Vagina (tissue), 2 donors: ENCODE results near the gene KIF14. TPM values are rescaled to one million over a fixed set of nuclear protein-coding genes. Genes with fewer than 3 reads are reported as not detected.
A peak's percentile ranks its signal among the peaks of the same experiment; 100 is the strongest.

ENCODE experiments used
- DNase-seq, 2 donors: peaks; one replicate each; pipeline ENCODE4 v3.0.0-alpha.2; 2017; ENCODE audit errors: extremely low spot score in 2 of 2
- H3K27ac ChIP-seq: fragments of 200-600 bp; sonication (generic); one replicate; pipeline ENCODE4 v1.5.1; 2019
- H3K27me3 ChIP-seq: fragments of 200-600 bp; sonication (generic); one replicate; pipeline ENCODE4 v1.5.1; 2019
- H3K36me3 ChIP-seq, 2 donors: fragments of 200-600 bp; sonication (generic); one replicate each; pipeline ENCODE4 v1.5.1; 2017 to 2019
- H3K4me1 ChIP-seq: fragments of 200-600 bp; sonication (generic); one replicate; pipeline ENCODE4 v1.5.1; 2019
- H3K4me3 ChIP-seq, 2 donors: fragments of 200-600 bp; sonication (generic); 1 replicate in 1 of 2; 2 replicates in 1 of 2; pipeline ENCODE4 v1.5.1; 2016 to 2019
- H3K9me3 ChIP-seq: fragments of 200-600 bp; sonication (generic); one replicate; pipeline ENCODE4 v1.5.1; 2019
- CTCF ChIP-seq, 3 experiments: fragments of 450-650 bp in 2 of 3; fragments of 200-600 bp in 1 of 3; sonication (generic) in 1 of 3; IDR thresholded peaks; one replicate each; pipeline ENCODE4 v1.5.1; 2017 to 2019; ENCODE audit warnings: antibody characterized with exemption in 3 of 3, mild to moderate bottlenecking in 2 of 3, moderate library complexity in 2 of 3
- POLR2A ChIP-seq, 2 donors: fragments of 450-650 bp; IDR thresholded peaks; one replicate each; pipeline ENCODE4 v1.6.1; 2017; ENCODE audit warnings: antibody characterized with exemption in 2 of 2, mild to moderate bottlenecking in 2 of 2, moderate library complexity in 2 of 2
- POLR2AphosphoS5 ChIP-seq, 2 donors: sonication (generic); formaldehyde crosslinking; IDR thresholded peaks; one replicate each; pipeline ENCODE4 v1.9.0; 2017; ENCODE audit warnings: antibody characterized with exemption in 2 of 2, mild to moderate bottlenecking in 2 of 2, low read depth in 1 of 2; ENCODE audit not compliant: insufficient read depth in 1 of 2
- intact Hi-C: fragments of 100-400 bp; cut with DNase I; formaldehyde crosslinking; loops from one replicate; pipeline ENCODE4 v1.15.1; 2023
- total RNA-seq: library from RNA; depleted of rRNA; stranded (reverse); fragments of >200 nt; gene quantifications from one replicate; pipeline ENCODE4 v1.2.3, GENCODE V29; 2016

Gene KIF14
- total RNA-seq, 1 donor from 2014 or later = 0.74 TPM

GRCh38 chr1:200512191-200512590, 108.4 kb downstream of the KIF14 start:
- DNase-seq = no peak
- no peak overlapping the region for H3K4me3 ChIP-seq
- no peaks in the 10 kb centered on the region for H3K27me3 ChIP-seq
- intact Hi-C loops = no loop called here
- peak in 1 of 2 donors; percentile 27 for TF ChIP-seq POLR2AphosphoS5 (IDR thresholded peaks at IDR 0.05; ENCODE audit: insufficient read depth in 1 of 2, low read depth in 1 of 2)
- TF ChIP-seq POLR2A (IDR thresholded peaks at IDR 0.05) = no peak
- no peak overlapping the region for H3K27ac ChIP-seq
- no peaks in the 10 kb centered on the region for H3K4me1 ChIP-seq
- no peaks in the 10 kb centered on the region for H3K9me3 ChIP-seq
- no peaks in the 10 kb centered on the region for H3K36me3 ChIP-seq

GRCh38 chr1:200510228-200510623, 110.3 kb downstream of the KIF14 start:
- Histone ChIP-seq H3K9me3 (no peaks in the 10 kb centered on the region), H3K36me3 (no peaks in the 10 kb centered on the region), H3K4me1 (no peaks in the 10 kb centered on the region), H3K27me3 (no peaks in the 10 kb centered on the region), H3K27ac (no peak overlapping the region), H3K4me3 (no peak overlapping the region)
- DNase-seq = no peak
- TF ChIP-seq CTCF (IDR thresholded peaks at IDR 0.05) = peak; percentile 67 to 82 (median 77)
- TF ChIP-seq POLR2AphosphoS5 (IDR thresholded peaks at IDR 0.05; ENCODE audit: insufficient read depth in 1 of 2, low read depth in 1 of 2) = no peak
- intact Hi-C loops = no loop called here

GRCh38 chr1:200506471-200506870, 114.1 kb downstream of the KIF14 start:
- Histone ChIP-seq H3K36me3 (no peaks in the 10 kb centered on the region), H3K4me3 (no peak overlapping the region), H3K27ac (no peak overlapping the region), H3K27me3 (no peaks in the 10 kb centered on the region), H3K9me3 (no peaks in the 10 kb centered on the region), H3K4me1 (no peaks in the 10 kb centered on the region)
- intact Hi-C loops = no loop called here
- DNase-seq = no peak
- TF ChIP-seq POLR2A (IDR thresholded peaks at IDR 0.05) (no peak), POLR2AphosphoS5 (IDR thresholded peaks at IDR 0.05; ENCODE audit: insufficient read depth in 1 of 2, low read depth in 1 of 2) (no peak), CTCF (IDR thresholded peaks at IDR 0.05) (no peak)

- intact Hi-C loops = no loop called here
- H3K9me3 ChIP-seq = no peaks in the 10 kb centered on the region
- TF ChIP-seq POLR2A (IDR thresholded peaks at IDR 0.05) (no peak), CTCF (IDR thresholded peaks at IDR 0.05) (no peak), POLR2AphosphoS5 (IDR thresholded peaks at IDR 0.05; ENCODE audit: insufficient read depth in 1 of 2, low read depth in 1 of 2) (no peak)
- H3K4me1 ChIP-seq = no peaks in the 10 kb centered on the region
- DNase-seq = no peak
- H3K4me3 ChIP-seq = no peak overlapping the region
- H3K27me3 ChIP-seq = no peaks in the 10 kb centered on the region
- H3K27ac ChIP-seq = no peak overlapping the region
- H3K36me3 ChIP-seq = no peaks in the 10 kb centered on the region
Measured at GRCh38 chr1:200505257-200505656, 115.3 kb downstream of the KIF14 start.

Other genes starting within 250 kb of the KIF14 start
- gene ZNF281, start 210.7 kb downstream of the KIF14 start, total RNA-seq = 8.8 TPM
- 16.2 TPM for gene DDX59, start 49.2 kb upstream of the KIF14 start, total RNA-seq
- 30.0 TPM for gene CAMSAP2, start 118.1 kb upstream of the KIF14 start, total RNA-seq